HG03432 (cell line): ENCODE results near the gene DRAXIN.

Experiments used
- ATAC-seq: cut with Tn5 transposase; IDR thresholded peaks from one replicate; pipeline ENCODE4 v1.9.1; 2021; ENCODE audit warnings: mild to moderate bottlenecking, moderate library complexity; ENCODE audit not compliant: unreplicated experiment

The DRAXIN gene

DNA sequence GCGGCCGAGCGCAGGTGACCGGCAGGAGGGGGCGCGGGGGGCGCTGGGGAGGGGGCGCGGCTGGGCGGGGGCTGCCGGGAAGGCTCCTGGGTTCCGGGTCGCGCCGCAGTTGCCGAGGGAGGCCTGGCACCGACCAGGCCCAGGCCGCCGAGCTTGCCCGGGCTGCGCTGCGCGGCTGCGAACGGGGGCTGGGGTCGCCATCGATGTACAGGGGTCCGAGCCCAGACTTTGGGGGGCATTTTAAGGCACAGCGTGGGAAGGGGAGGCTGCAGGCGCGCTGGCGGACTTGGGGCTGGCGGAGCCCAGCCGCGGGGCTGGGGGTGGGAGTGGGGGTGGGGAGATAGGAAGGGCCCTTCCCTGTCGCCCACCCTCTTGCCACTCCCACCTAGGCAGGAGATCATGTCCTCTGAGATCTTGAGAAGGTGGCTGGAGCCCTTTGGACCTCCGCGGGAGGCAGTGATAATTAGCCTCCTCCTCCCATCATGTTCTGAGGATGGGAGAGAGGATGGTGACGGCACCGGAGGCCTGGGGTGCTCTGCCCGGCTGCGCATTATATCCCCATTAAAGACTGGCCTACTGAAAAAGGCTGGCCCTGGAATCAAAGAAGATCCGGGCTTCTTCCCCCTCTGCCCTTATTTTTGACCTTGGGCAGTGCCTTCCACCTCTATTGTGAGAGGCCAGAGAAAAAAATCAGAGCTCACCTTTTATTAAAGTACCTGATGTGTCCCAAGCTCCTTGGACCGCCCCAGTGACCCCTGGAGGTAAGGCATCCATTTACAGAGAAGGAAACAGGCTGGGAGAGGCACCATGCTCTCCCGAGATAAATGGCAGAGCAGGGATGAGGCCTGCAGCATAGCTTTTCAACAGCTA is 36.3 kb upstream of the DRAXIN start:
- peak; percentile 22 for ATAC-seq

DNA sequence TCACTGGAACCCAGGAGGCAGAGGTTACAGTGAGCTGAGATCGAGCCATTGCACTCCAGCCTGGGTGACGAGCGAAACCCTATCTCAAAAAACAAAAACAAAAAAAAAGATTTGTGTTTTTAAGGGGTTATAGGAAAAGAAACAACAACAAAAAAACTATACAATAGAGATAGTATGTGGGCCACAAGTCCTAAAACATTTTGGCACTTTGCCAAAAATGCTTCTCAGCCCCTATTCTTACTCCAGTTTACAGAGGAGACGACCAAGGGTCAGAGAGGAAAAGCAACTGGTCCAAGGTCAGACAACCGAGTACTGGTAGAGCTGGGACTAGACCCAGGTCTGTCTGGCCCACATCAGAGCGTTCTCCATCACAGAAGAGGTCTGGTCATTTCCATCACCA is 33.9 kb upstream of the DRAXIN start:
- no peak for ATAC-seq

DNA sequence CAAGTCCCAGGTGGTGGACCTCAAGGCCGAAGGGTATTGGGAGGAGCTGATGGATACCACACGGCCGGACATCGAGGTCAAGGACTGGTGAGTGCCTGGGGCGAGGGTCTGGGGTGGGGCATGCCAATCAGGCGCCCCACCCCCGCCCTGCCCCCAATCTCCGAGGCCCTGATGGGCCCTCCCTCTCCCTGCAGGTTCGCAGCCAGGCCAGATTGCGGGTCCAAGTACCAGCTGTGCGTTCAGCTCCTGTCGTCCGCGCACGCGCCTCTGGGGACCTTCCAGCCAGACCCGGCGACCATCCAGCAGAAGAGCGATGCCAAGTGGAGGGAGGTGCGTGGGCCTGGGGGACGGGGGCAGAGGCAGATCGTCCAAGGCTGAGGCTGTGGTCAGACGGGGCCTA is 33.0 kb upstream of the DRAXIN start:
- no peak for ATAC-seq

DNA sequence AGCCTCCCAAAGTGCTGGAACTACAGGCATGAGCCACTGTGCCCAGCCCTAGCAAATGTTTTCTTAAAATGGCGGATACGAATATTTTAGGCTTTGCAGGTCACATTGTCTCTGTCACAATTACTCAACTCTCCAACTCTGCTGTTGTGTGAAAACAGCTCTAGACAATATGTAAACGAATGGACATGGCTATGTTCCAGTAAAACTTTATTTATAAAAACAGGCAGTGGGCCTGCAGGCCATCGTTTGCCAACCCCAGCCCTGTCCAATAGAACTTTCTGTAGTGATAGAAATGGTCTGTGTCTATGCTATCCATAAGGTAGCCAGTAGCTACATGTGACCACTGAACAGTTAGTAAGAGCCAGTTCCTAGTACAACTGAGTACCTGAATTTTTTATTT is 31.8 kb upstream of the DRAXIN start:
- ATAC-seq: no peak

DNA sequence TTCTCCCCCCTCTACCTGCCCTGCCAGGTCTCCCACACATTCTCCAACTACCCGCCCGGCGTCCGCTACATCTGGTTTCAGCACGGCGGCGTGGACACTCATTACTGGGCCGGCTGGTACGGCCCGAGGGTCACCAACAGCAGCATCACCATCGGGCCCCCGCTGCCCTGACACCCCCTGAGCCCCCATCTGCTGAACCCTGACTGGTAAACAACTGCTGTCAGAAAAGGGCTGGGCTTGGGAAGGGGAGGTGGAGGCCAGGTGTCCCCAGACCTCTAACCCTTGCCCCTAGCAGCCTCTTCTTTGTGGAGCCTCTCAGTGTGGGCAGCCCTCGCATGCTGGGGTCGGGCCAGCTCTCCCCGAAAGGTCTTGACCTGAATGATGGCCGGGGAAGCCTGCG is 30.4 kb upstream of the DRAXIN start:
- no peak for ATAC-seq

DNA sequence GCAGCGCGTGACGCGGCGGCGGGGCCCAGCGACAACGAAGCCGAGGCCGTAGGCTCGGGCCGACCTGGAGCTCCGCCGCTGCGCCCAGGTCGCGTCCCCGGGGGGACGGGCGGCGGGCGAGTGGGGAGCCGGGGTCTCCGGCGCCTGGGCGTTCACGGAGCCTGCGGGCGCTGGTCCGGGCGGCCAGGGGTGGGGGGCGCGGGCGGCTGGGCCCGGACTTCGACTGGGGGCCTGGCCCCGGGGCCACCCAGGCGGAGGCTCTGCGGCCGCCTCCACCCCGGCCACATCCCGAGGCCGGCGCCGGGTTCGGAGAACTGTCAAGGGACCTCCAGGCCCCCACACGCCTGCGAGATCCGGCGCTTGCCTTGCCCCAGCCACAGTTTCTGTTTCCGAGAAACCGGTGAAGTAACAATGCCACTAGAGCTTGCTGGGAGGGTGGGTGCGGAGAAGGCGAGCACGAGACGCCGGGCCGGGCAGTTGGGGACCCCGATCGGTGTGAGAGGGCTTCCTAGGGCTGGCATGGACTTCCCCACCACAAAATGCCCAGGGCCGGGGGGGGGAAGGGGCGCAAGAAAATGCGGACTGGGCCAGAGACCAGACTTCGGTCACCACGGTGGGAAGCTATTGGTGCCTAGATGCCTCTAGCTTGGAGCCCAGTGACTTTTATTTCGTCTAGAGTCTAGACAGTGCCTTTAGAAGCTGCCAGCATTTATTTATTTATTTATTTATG is 27.0 kb upstream of the DRAXIN start:
- ATAC-seq: peak; percentile 44

DNA sequence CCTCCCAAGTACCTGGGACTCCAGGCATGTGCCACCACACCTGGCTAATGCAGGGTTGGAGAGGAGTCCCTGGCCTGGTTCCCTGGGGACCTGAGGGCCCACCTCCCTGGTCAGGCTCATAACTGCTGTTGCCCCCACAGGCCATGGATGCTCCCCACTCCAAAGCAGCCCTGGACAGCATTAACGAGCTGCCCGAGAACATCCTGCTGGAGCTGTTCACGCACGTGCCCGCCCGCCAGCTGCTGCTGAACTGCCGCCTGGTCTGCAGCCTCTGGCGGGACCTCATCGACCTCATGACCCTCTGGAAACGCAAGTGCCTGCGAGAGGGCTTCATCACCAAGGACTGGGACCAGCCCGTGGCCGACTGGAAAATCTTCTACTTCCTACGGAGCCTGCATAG is 23.0 kb upstream of the DRAXIN start:
- ATAC-seq: no peak

DNA sequence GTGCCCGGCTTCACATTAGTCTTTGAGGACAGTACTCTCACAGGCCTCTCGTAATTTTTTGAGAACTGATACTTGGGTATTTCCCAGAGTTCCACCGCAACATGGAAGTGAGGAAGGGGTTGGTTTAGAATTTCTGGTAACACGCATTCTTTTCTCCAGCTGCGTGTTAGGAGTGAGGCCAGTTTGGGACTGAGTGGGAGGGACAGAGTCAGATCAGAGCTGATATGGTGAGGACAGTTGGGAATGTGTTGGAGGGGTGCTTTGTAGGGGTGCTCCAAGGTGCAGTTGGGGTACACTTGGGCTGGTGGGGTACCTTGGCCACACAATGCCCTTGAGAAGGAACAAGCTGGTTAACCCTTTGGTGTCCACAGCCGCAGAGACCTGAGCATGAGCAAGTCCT is 20.8 kb upstream of the DRAXIN start:
- ATAC-seq: no peak

DNA sequence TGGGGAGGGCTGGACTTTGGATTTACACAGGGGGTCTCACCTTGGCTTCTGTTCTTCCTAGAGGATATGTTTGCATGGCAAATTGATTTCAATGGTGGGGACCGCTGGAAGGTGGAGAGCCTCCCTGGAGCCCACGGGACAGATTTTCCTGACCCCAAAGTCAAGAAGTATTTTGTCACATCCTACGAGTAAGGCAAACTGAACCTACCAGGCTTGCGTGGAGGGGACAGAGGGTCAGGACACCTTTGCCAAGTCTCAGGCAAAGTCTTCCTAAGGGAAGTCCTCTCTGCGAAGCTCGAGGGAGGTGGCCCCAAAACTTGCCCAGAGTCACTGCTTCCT is 20.3 kb upstream of the DRAXIN start:
- no peak for ATAC-seq

DNA sequence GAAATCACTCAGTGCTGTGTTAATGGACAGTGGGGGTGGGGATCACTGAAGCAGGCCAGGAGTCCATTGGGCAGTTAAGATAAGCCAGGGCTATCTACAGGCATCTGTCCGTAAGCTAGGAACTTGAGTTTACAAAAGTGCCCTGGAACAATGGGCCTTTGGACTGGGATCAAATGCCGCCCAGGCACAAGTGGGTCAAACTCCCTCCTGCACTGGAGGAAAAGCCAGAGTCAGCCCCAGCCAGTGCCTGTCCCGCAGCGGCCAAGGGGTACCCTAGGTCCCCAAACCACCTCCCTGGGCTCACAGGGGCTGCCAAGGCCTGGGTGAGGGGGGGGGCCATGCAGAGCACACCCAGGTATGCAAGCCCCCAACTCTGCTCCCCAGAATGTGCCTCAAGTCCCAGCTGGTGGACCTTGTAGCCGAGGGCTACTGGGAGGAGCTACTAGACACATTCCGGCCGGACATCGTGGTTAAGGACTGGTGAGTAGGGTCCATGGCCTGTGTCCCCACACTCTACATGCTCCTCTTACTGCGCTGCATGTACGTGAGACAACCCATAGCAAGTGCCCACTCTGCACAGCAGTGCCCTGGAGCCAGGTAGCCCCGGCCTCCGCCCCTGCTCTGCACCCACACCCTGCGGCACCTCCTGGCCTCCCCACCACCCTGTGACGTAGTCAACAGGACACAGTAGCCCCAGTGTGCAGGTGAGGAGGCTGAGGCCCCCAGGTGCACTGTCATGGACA is 19.8 kb upstream of the DRAXIN start:
- ATAC-seq: no peak

DNA sequence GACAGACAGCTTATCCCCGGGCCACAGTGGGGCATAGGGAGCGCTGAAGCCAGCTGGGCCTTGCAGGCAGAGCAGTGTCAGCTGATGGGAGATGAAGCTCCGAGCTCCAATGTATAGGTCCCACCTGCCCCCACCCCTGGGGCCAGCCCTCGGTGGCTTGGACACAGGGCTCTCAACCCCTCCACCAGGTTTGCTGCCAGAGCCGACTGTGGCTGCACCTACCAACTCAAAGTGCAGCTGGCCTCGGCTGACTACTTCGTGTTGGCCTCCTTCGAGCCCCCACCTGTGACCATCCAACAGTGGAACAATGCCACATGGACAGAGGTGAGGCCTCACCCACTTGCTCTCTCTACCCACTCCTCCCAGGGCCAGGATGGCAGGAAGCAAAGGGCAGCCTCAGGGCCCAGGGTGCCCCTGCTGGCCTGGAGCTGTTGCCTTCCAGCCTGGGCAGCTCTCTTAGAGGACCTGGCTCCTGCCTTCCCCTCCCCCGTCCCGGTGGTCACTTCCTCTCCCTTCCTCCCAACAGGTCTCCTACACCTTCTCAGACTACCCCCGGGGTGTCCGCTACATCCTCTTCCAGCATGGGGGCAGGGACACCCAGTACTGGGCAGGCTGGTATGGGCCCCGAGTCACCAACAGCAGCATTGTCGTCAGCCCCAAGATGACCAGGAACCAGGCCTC is 18.3 kb upstream of the DRAXIN start:
- ATAC-seq: no peak

DNA sequence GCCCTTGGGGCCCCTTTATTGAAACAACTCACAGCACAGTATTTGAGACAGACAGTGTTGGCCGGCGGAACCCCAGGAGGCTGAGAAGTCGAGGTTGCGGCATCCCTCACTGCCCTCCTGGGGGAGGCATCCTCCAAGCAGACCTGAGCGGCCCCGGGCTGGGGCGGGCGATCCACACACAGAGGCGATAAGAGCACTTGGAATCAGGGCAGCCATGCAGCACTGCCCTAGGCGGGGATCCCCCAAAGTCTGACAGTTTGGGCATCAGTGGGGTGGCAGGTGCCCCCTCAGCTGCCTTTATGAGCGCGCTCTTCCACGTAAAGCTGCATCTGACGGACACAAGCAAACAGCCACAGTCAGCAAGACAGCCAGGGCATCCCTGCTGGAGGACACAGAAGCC is 17.0 kb upstream of the DRAXIN start:
- ATAC-seq: no peak

DNA sequence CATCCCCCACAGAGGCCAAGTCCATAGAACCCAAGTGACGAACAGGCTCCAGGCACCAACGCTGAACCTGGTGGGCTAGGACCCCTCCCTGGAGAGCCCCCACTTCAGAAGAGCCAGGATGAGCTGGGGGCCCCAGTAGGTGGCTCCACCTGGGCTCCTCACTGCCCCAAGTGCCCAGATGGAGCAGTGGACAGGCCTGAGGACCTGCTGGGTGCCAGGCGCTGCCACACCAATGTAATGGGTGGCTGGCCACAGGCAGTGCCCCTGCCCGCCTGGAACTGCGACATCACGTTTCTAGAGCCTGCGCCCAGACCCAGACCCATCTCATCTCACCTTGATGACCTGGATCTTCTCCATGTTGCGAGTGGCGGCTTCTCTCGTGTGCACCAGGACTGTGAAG is 16.2 kb upstream of the DRAXIN start:
- no peak for ATAC-seq

DNA sequence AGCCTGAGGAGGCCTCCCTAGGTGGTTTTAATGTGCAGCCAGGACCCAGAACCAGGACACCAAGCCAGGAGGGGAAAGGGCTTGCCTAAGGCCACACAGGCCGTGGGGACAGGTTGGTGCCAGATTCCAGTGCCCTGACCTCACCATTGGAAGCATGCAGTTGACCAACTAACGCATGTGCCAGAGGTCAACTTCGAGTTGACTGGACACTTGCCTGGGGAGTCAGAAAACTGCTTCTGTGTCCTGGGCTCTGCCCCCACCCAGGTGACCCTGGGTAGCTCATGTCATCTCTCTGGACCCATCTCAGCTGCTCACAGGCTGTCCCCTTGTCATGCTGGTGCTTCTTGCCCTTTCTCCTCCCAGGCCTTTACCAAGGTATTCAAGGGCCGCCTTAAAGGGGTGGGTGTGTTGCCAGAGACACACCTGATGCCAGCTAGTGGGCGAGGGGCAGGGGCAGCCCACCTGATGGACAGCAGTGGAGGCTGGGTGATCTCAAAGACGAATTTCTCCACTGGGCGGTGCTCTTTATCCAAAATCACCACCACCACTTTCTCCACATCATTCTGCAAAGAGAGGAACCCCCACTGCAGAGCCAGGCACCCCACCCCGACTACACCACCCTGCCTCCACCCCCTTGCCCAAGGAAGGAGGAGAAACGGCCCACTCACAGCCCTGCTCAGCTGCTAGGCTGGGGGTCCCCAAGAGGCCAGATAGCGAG is 15.0 kb upstream of the DRAXIN start:
- no peak for ATAC-seq

DNA sequence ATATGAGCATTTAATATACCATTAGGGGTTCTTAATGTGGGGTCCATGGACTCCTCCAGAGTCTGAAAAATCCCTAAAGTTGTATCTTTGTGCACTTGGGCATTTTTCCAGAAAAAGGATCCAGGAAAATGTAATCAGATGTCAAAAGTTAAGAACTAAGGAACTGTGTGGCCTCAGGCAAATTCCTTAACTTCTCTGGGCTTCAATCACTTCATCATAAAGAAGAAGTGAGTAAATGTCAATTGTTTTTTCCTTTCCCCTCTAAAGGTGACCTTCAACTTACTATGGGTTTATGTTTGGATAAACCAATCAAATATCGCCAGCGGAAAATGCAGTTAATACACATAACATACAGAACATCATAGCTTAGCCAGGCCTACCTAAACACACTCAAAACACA is 13.1 kb upstream of the DRAXIN start:
- ATAC-seq: no peak

DNA sequence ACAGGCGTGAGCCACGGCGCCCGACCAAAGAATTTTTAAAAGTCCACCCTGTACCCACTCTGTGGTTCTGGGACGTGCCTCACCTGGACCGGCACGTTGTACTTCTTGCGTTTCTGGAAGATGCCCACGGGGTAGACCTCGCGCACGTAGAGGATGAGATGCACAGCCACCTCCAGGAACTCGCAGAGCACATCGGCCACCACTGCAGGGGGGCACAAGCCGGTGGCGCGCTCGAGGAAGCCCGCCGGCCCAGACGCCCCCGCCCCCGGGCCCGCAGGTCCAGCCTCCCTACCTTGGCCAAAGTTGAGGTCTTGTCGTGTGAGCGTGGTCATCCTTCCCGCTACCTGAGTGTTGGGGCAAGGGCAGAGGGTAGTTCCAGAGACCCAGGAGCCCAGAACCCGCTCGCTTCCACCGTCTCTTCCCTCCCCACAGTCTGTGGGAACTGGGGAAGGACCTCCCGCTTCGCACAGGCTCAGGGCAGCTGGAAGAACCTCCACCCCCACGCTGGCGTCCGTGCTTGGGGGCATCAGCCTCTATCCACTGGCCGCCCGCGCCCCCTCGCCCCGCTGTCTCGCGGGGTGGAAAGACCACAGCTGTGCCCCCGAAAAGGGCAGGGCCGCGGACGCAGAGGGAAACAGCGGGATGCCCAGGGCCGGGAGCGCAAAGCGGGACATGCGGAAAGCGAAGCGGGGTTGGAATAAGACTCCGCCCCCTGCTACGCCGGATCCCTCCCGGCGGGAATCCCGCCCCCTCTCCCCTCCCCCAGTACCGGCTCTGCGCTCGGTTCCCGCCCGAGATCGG is 11.0 kb upstream of the DRAXIN start:
- ATAC-seq: peak; percentile 23

DNA sequence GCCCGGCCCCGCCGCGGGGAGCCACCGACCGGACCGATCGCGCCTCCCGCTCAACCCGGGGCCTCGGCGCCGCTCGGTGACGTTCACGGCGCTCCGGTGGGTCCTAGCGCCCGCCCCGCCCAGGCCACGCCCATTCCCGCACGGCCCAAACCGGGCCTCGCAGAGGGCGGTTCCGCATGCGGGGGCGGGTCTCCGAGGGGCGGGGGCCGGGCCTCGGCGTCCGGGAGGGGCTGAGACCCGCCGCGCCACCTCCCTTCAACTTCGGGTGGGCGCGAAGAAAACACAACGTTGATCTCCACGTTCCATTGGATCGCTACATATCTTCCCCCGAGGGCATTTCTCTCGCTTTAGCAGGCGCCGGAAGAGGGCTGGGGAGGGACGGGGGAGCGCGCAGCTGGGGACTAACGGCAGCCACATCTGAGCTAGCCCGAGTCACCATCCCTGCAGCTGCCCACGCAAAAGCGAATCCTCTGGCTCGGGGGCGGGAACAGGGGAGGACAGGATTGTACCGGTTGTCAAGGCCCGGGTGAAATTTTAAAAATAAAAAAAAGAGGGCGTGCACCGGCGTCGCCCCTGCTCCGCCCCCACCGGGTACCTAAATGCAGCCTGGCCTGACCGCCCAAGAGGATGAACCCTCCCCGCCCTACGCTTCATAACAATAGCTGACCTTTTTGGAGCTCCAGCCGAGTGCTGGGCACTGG is 10.3 kb upstream of the DRAXIN start, which contains the start of gene MAD2L2:
MAD2L2 (minus strand) TSS at position 78 of the 701 bp plus-strand sequence. CDS start 547 bp downstream, outside the sequence.
- ATAC-seq: peak; percentile 84

DNA sequence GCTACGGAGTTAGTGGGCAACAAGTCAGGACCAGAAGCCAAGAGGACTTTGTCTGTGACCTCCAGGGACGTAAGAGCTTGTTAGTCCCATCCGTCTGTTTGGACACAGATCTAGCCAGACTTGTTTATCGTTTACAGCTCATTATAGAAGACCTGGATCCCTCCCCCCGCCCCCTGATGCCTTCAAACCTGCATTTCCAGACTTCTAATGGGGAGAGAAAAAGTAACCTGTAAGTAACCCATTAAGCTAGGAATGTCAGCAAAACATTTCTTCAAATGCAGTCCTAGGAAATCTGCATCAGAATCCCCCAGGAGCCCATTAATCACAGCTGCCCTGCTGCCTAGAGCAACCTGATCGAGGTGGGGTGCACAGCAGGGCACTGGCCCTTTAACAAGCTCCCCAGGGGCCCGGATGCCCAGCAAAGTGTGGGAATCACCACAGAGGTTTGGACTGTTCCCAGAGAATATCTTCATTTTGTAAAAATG is 9.2 kb upstream of the DRAXIN start:
- no peak for ATAC-seq

DNA sequence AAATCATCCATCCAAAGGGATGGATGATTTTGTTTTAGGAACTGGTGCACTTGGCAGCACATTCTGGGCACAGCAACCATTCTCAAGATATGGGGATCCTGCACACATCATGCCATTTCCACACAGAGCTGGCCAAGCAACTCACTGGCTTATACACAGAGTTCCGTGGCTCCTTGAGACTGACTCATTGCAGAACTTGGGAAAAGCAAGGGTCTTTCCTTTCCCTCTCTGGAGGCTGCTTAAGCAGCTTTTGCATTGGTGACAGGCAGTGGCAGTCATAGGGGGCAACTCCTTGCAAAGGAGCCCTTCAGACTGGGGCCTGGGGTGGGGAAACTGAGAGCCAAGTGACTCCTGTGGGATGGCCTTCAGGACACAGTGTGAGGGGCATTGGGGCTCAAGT is 8.7 kb upstream of the DRAXIN start:
- no peak for ATAC-seq
